Gastrocnemius medialis (tissue), 4 donors: ENCODE results near the gene CD209.
"Not testable (repeated sequence)": the region's sequence is repeated elsewhere in the genome, so short reads cannot be mapped to it uniquely, and the experiment has no call there.

Source experiments
- CTCF ChIP-seq, 5 experiments: fragments of 450-650 bp in 3 of 5; fragments of 200-600 bp in 2 of 5; sonication (generic) in 2 of 5; IDR thresholded peaks in 4 of 5; conservative IDR thresholded peaks in 1 of 5; 1 replicate in 4 of 5; 2 replicates in 1 of 5; pipeline ENCODE4 v1.5.1; 2016 to 2019; ENCODE audit warnings: antibody characterized with exemption in 5 of 5, mild to moderate bottlenecking in 3 of 5, moderate library complexity in 3 of 5
- POLR2A ChIP-seq, 2 donors: fragments of 450-650 bp; IDR thresholded peaks; one replicate each; pipeline ENCODE4 v1.6.1; 2017; ENCODE audit warnings: antibody characterized with exemption in 2 of 2, mild to moderate bottlenecking in 2 of 2, moderate library complexity in 2 of 2

DNA sequence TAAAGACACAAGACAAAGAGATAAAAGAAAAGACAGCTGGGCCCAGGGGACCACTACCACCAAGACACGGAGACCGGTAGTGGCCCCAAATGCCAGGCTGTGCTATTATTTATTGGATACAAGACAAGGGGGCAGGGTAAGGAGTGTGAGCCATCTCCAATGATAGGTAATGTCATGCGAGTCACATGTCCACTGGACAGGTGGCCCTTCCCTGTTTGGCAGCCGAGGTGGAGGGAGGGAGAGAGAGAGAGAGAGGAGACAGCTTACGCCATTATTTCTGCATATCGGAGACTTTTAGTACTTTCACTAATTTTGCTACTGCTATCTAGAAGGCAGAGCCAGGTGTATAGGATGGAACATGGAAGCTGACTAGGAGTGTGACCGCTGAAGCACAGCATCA, 45.4 kb upstream of the CD209 start:
- TF ChIP-seq POLR2A (IDR thresholded peaks at IDR 0.05); CTCF (IDR thresholded peaks at IDR 0.05 in 4 of 5, conservative IDR thresholded peaks at IDR 0.05 in 1 of 5): not testable (repeated sequence)
